Measurements from ENCODE around the gene BCL2L15.

BCL2L15 gene

GRCh38 chr1:113905435-113905861 is 18.1 kb upstream of the BCL2L15 start:
- DNase-seq (ENCODE audit: low spot score): no peak

GRCh38 chr1:113904674-113905434 is 17.5 kb upstream of the BCL2L15 start, which contains the start of the genes AP4B1 and DCLRE1B:
Gene AP4B1 (minus strand): TSS chr1:113904799. CDS start chr1:113904717, 82 bp downstream.
Gene DCLRE1B (plus strand): TSS chr1:113905326. CDS start chr1:113905587, 261 bp downstream.
- peak; percentile 99 for DNase-seq (ENCODE audit: low spot score)

- no peak for DNase-seq (ENCODE audit: low spot score)
These were observed 16.9 kb upstream of the BCL2L15 start for GRCh38 chr1:113904293-113904673.

- no peak for DNase-seq (ENCODE audit: low spot score)
These were observed 16.3 kb upstream of the BCL2L15 start for GRCh38 chr1:113903501-113904292.

GRCh38 chr1:113901191-113901590 is 13.8 kb upstream of the BCL2L15 start:
- DNase-seq (ENCODE audit: low spot score): no peak

- DNase-seq (ENCODE audit: low spot score): no peak
These were observed 11.7 kb upstream of the BCL2L15 start for GRCh38 chr1:113899111-113899510.

- no peak for DNase-seq (ENCODE audit: low spot score)
These were observed 10.9 kb upstream of the BCL2L15 start for GRCh38 chr1:113898241-113898814.

GRCh38 chr1:113895961-113896360 is 8.6 kb upstream of the BCL2L15 start:
- no peak for DNase-seq (ENCODE audit: low spot score)

GRCh38 chr1:113895098-113895497 is 7.7 kb upstream of the BCL2L15 start:
- DNase-seq (ENCODE audit: low spot score): no peak

GRCh38 chr1:113893267-113893666 is 5.9 kb upstream of the BCL2L15 start:
- no peak for DNase-seq (ENCODE audit: low spot score)

GRCh38 chr1:113891631-113892220 is 4.3 kb upstream of the BCL2L15 start:
- DNase-seq (ENCODE audit: low spot score): no peak

- no peak for DNase-seq (ENCODE audit: low spot score)
These were observed 3.4 kb upstream of the BCL2L15 start for GRCh38 chr1:113890816-113891215.

GRCh38 chr1:113886417-113887401 is 672 bp downstream of the BCL2L15 start:
- DNase-seq (ENCODE audit: low spot score): no peak

GRCh38 chr1:113881661-113882060 is 5.7 kb downstream of the BCL2L15 start:
- DNase-seq (ENCODE audit: low spot score): no peak

GRCh38 chr1:113879739-113880038 is 7.7 kb downstream of the BCL2L15 start:
- no peak for DNase-seq (ENCODE audit: low spot score)

- DNase-seq (ENCODE audit: low spot score): no peak
These were observed 11.2 kb downstream of the BCL2L15 start for GRCh38 chr1:113876176-113876575.

- no peak for DNase-seq (ENCODE audit: low spot score)
These were observed 11.7 kb downstream of the BCL2L15 start for GRCh38 chr1:113875714-113876113.

GRCh38 chr1:113874012-113874879 is 13.1 kb downstream of the BCL2L15 start:
- DNase-seq (ENCODE audit: low spot score): no peak

GRCh38 chr1:113872219-113872935 is 15.0 kb downstream of the BCL2L15 start:
- DNase-seq (ENCODE audit: low spot score): no peak

Measured in globus pallidus (tissue), 1 donor.